ENCODE data around the gene LCP2. TPM values are rescaled to one million over a fixed set of nuclear protein-coding genes. Genes with fewer than 3 reads are reported as not detected.

Gene LCP2
- total and polyA plus RNA-seq, 2 donors (not counting 1 experiment from before 2014, with no cell fraction given), result 11.7 to 13.9 TPM

DNA sequence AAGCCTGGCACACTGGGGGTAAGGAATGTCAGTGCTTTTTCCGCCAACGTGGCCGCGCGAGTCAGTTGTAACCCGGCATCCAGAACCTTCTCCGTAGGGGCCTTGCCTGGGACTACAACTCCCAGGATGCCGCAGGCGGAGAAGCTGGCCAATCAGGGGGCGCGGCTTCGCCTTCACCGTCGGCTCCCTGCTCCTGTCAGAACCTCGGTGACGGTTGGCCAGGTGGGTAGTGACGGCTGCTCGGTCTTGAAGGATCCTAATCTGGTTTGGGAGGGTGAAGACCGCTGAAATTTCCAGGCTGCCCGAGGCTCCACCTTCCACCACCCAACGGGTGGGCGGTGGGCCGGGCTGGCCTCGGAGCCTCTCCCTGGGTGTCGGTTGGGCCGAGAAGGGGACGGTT lies 64.8 kb downstream of the LCP2 start, which contains the start of gene C5orf58:
Gene C5orf58, plus strand, starts transcription at position 200 of the 400 bp plus-strand sequence. CDS start 1,992 bp downstream, outside the sequence.
- WGBS (ENCODE audit: insufficient coverage), result 93% methylated on average over 24 of the region's 27 CpGs
- DNase-seq, result no peak
- Histone ChIP-seq H3K4me2 (replicated peaks; ENCODE audit: low read depth, low read length, poor library complexity, severe bottlenecking) (no peak within 1 kb of the TSS), H3K4me3 (ENCODE audit: control extremely low read depth in 1 of 5, extremely low read depth in 1 of 5, insufficient read depth in 1 of 5, low read depth in 2 of 5, low read length in 4 of 5) (no peak within 1 kb of the TSS), H3K36me3 (replicated peaks in 1 of 2; ENCODE audit: control extremely low read depth in 1 of 2, control insufficient read depth in 1 of 2, extremely low read depth in 1 of 2, insufficient read depth in 2 of 2, low read length in 1 of 2) (no peaks in the 10 kb centered on the region), H3K9ac (ENCODE audit: low read length) (no peak within 1 kb of the TSS), H2AFZ (ENCODE audit: insufficient read depth, low read depth, low read length, poor library complexity, severe bottlenecking) (no peak within 1 kb of the TSS), H3K27ac (ENCODE audit: low read length in 2 of 2) (no peak within 1 kb of the TSS), H3K79me2 (ENCODE audit: control insufficient read depth, insufficient read depth, low read length) (no peaks in the 10 kb centered on the region), H3K4me1 (ENCODE audit: control insufficient read depth in 2 of 2, insufficient read depth in 2 of 2, low read length in 2 of 2) (no peaks in the 10 kb centered on the region), H3K9me3 (ENCODE audit: control extremely low read depth in 1 of 3, control insufficient read depth in 2 of 3, insufficient read depth in 1 of 3, low read length in 2 of 3) (no peaks in the 10 kb centered on the region), H3K27me3 (replicated peaks in 1 of 4; ENCODE audit: control extremely low read depth in 1 of 4, control insufficient read depth in 3 of 4, insufficient read depth in 4 of 4, low read length in 3 of 4) (no peaks in the 10 kb centered on the region), H4K20me1 (ENCODE audit: control insufficient read depth, insufficient read depth, low read length, poor library complexity, severe bottlenecking) (no peaks in the 10 kb centered on the region)
- ChIA-PET CTCF (interaction anchor here (1.1 kb wide), 1 partner anchor 107 kb away, joined by 3 read pairs; no protein-coding TSS in a partner anchor), POLR2A (no interaction called here)
- Mint-ChIP-seq H3K27me3 (peaks cover 3% of the 10 kb centered on the region), H3K9me3 (ENCODE audit: insufficient read depth) (no peaks in the 10 kb centered on the region), H3K4me1 (no peaks in the 10 kb centered on the region), H3K4me3 (no peak within 1 kb of the TSS), H3K27ac (no peak within 1 kb of the TSS)
- no peak for ATAC-seq (ENCODE audit: low read depth)
- TF ChIP-seq, protein P1, sequence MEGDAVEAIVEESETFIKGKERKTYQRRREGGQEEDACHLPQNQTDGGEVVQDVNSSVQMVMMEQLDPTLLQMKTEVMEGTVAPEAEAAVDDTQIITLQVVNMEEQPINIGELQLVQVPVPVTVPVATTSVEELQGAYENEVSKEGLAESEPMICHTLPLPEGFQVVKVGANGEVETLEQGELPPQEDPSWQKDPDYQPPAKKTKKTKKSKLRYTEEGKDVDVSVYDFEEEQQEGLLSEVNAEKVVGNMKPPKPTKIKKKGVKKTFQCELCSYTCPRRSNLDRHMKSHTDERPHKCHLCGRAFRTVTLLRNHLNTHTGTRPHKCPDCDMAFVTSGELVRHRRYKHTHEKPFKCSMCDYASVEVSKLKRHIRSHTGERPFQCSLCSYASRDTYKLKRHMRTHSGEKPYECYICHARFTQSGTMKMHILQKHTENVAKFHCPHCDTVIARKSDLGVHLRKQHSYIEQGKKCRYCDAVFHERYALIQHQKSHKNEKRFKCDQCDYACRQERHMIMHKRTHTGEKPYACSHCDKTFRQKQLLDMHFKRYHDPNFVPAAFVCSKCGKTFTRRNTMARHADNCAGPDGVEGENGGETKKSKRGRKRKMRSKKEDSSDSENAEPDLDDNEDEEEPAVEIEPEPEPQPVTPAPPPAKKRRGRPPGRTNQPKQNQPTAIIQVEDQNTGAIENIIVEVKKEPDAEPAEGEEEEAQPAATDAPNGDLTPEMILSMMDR (IDR thresholded peaks at IDR 0.05), result no peak
- no peak for TF ChIP-seq EZH2 (IDR thresholded peaks at IDR 0.05; ENCODE audit: borderline replicate concordance, insufficient read depth, low read depth, low read length, poor library complexity, severe bottlenecking)
- intact Hi-C loops (cut with micrococcal nuclease), result no loop called here

DNA sequence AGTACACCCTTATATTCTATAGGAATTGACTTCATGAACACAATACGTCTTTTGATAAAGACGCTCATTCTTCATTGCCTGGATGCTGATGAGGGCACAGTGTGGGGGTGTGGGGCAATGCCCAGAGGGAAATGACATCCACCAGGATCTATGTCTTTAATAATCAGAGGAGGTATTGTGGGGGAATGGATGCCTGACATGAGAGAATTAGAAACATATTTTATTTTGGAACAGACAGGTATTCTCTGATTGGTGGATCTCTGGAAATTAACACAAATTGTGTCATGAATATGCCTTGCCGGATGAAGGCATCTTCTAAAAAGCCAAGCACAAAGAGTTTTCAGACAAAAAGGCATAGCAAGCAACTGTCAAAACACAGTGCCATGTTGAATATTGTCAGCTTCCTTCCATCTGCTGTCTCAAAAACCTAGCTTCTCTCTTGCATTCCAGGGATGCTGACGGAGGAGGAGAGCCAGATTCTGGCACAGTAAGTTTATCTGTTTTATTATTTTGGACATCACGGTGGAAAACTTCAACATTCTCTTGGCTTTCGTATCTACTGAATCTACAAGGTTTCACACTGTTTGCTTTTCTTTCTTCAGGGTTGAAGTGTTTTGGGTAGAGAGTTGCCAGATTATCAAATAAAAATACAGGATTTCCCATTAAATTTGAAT lies 68.7 kb downstream of the LCP2 start:
- intact Hi-C loops (cut with micrococcal nuclease), result loop anchor here (5.0 kb wide), 1 partner anchor 38 kb away; no protein-coding TSS in a partner anchor
- 100% methylated on average over 1 of the region's 6 CpGs for WGBS (ENCODE audit: insufficient coverage)
- POLR2A ChIA-PET, result no interaction called here

More for the DNA sequence above, 68.7 kb downstream of the LCP2 start:
- no peak overlapping the region for H3K4me3 ChIP-seq (ENCODE audit: control extremely low read depth in 1 of 5, extremely low read depth in 1 of 5, insufficient read depth in 1 of 5, low read depth in 2 of 5, low read length in 4 of 5)
- H3K4me1 ChIP-seq (ENCODE audit: control insufficient read depth in 2 of 2, insufficient read depth in 2 of 2, low read length in 2 of 2), result no peaks in the 10 kb centered on the region
- H3K9me3 ChIP-seq (ENCODE audit: control extremely low read depth in 1 of 3, control insufficient read depth in 2 of 3, insufficient read depth in 1 of 3, low read length in 2 of 3), result no peaks in the 10 kb centered on the region
- no peak overlapping the region for H3K4me3 Mint-ChIP-seq
- no peaks in the 10 kb centered on the region for H3K79me2 ChIP-seq (ENCODE audit: control insufficient read depth, insufficient read depth, low read length)
- H3K27ac ChIP-seq (ENCODE audit: low read length in 2 of 2), result no peak overlapping the region
- TF ChIP-seq, protein P1 (IDR thresholded peaks at IDR 0.05), result no peak
- no peak for TF ChIP-seq EZH2 (IDR thresholded peaks at IDR 0.05; ENCODE audit: borderline replicate concordance, insufficient read depth, low read depth, low read length, poor library complexity, severe bottlenecking)
- no peak for ATAC-seq (ENCODE audit: low read depth)
- peaks cover 1% of the 10 kb centered on the region for H3K4me1 Mint-ChIP-seq
- H3K9me3 Mint-ChIP-seq (ENCODE audit: insufficient read depth), result no peaks in the 10 kb centered on the region
- peaks cover 10% of the 10 kb centered on the region for H3K27me3 Mint-ChIP-seq
- H3K4me2 ChIP-seq (replicated peaks; ENCODE audit: low read depth, low read length, poor library complexity, severe bottlenecking), result no peak overlapping the region
- no peaks in the 10 kb centered on the region for H3K36me3 ChIP-seq (replicated peaks in 1 of 2; ENCODE audit: control extremely low read depth in 1 of 2, control insufficient read depth in 1 of 2, extremely low read depth in 1 of 2, insufficient read depth in 2 of 2, low read length in 1 of 2)
- no peak overlapping the region for H2AFZ ChIP-seq (ENCODE audit: insufficient read depth, low read depth, low read length, poor library complexity, severe bottlenecking)
- H3K27me3 ChIP-seq (replicated peaks in 1 of 4; ENCODE audit: control extremely low read depth in 1 of 4, control insufficient read depth in 3 of 4, insufficient read depth in 4 of 4, low read length in 3 of 4), result no peaks in the 10 kb centered on the region
- no peak overlapping the region for H3K27ac Mint-ChIP-seq
- CTCF ChIA-PET, result interaction anchor here (1.0 to 14.2 kb wide), 5 partner anchors 38 to 206 kb away, joined by 3 to 189 read pairs (median 57); no protein-coding TSS in a partner anchor
- no peak for DNase-seq
- no peak overlapping the region for H3K9ac ChIP-seq (ENCODE audit: low read length)
- H4K20me1 ChIP-seq (ENCODE audit: control insufficient read depth, insufficient read depth, low read length, poor library complexity, severe bottlenecking), result no peaks in the 10 kb centered on the region

Data from B cell (primary cell).